Suprapubic skin (tissue), 3 donors: ENCODE data around the gene RPH3AL.

Experiments
- CTCF ChIP-seq, 2 donors: fragments of 200-600 bp in 1 of 2; fragments of 450-650 bp in 1 of 2; sonication (generic) in 1 of 2; IDR thresholded peaks; one replicate each; pipeline ENCODE4 v1.5.1; 2016 to 2019; ENCODE audit warnings: antibody characterized with exemption in 2 of 2, mild to moderate bottlenecking in 1 of 2, moderate library complexity in 1 of 2
- POLR2AphosphoS5 ChIP-seq, 3 donors: sonication (generic); formaldehyde crosslinking; IDR thresholded peaks; one replicate each; pipeline ENCODE4 v1.6.1; 2017; ENCODE audit warnings: antibody characterized with exemption in 3 of 3

GRCh38 chr17:300881-301280, 51.7 kb downstream of the RPH3AL start:
- TF ChIP-seq POLR2AphosphoS5 (IDR thresholded peaks at IDR 0.05) (no peak), CTCF (IDR thresholded peaks at IDR 0.05) (no peak)
